OCI-LY1 (cell line): ENCODE results near the gene POLR3GL.

ENCODE experiments used
- H2AFZ ChIP-seq: fragments of 200-600 bp; sonication (generic), shearing (Covaris generic); 2 replicates; pipeline ENCODE4 v1.6.0; 2014; ENCODE audit warnings: antibody characterized with exemption, mild to moderate bottlenecking, low read length
- H3F3A ChIP-seq: fragments of 200-600 bp; sonication (generic), shearing (Covaris generic); 2 replicates; pipeline ENCODE4 v1.6.0; 2014; ENCODE audit warnings: mild to moderate bottlenecking, antibody characterized with exemption, low read length, moderate library complexity; ENCODE audit not compliant: insufficient read depth
- H3K27ac ChIP-seq: fragments of 200-600 bp; sonication (generic); 2 replicates; pipeline ENCODE4 v1.5.1; 2014; ENCODE audit warnings: low read length, mixed run types, mild to moderate bottlenecking, low read depth; ENCODE audit not compliant: poor library complexity, severe bottlenecking
- H3K27me3 ChIP-seq: fragments of 200-600 bp; sonication (generic); 2 replicates; pipeline ENCODE4 v1.6.0; 2014; ENCODE audit warnings: antibody characterized with exemption, mild to moderate bottlenecking, low read length, moderate library complexity; ENCODE audit not compliant: insufficient read depth
- H3K36me3 ChIP-seq: fragments of 200-600 bp; sonication (generic); 2 replicates; pipeline ENCODE4 v1.6.1; 2014; ENCODE audit warnings: mild to moderate bottlenecking, antibody characterized with exemption, low read length, moderate library complexity, mixed read lengths; ENCODE audit not compliant: insufficient read depth
- H3K4me1 ChIP-seq: fragments of 200-600 bp; sonication (generic); 2 replicates; pipeline ENCODE4 v1.5.1; 2014; ENCODE audit warnings: mild to moderate bottlenecking, low read length, moderate library complexity; ENCODE audit not compliant: insufficient read depth, severe bottlenecking
- H3K4me2 ChIP-seq: fragments of 200-600 bp; sonication (generic), shearing (Covaris generic); 2 replicates; pipeline ENCODE4 v1.6.1; 2014; ENCODE audit warnings: low read length
- H3K4me3 ChIP-seq: fragments of 200-600 bp; sonication (generic); 2 replicates; pipeline ENCODE4 v1.5.1; 2014; ENCODE audit warnings: low read length, low read depth, mild to moderate bottlenecking, mixed read lengths; ENCODE audit not compliant: poor library complexity, severe bottlenecking
- H3K79me2 ChIP-seq: fragments of 200-600 bp; shearing (Covaris generic); 2 replicates; pipeline ENCODE4 v1.6.1; 2016; ENCODE audit warnings: mixed run types, low read length, mixed read lengths; ENCODE audit not compliant: insufficient read depth
- H3K9ac ChIP-seq: fragments of 200-600 bp; sonication (generic), shearing (Covaris generic); 2 replicates; pipeline ENCODE4 v1.6.1; 2014; ENCODE audit warnings: mild to moderate bottlenecking, low read length, mixed read lengths
- H3K9me2 ChIP-seq: fragments of 200-600 bp; sonication (generic), shearing (Covaris generic); 2 replicates; pipeline ENCODE4 v1.6.1; 2014; ENCODE audit warnings: low read depth, mild to moderate bottlenecking, low read length, mixed read lengths
- H3K9me3 ChIP-seq: fragments of 200-600 bp; shearing (Covaris generic); 2 replicates; pipeline ENCODE4 v1.6.1; 2014; ENCODE audit warnings: low read length, mixed read lengths
- H4K20me1 ChIP-seq: fragments of 200-600 bp; sonication (generic), shearing (Covaris generic); 2 replicates; pipeline ENCODE4 v1.6.0; 2016; ENCODE audit warnings: mild to moderate bottlenecking, low read length; ENCODE audit not compliant: insufficient read depth
- CTCF ChIP-seq: fragments of 200-600 bp; sonication (generic), shearing (Covaris generic); IDR thresholded peaks from 2 replicates; pipeline ENCODE4 v1.5.1; 2017; ENCODE audit warnings: mild to moderate bottlenecking, antibody characterized with exemption, low read length, moderate library complexity, mixed read lengths
- EZH2 ChIP-seq: fragments of 200-600 bp; sonication (generic), shearing (Covaris generic); IDR thresholded peaks from 2 replicates; pipeline ENCODE4 v1.8.0; 2017; ENCODE audit warnings: borderline replicate concordance, mixed run types, mild to moderate bottlenecking, antibody characterized with exemption, low read length, moderate library complexity, mixed read lengths

POLR3GL gene

GRCh38 chr1:145964328-145965118 lies at the start of gene POLR3GL, which contains the start of gene ANKRD34A:
TSS of gene POLR3GL (plus strand) at chr1:145964690. CDS start at chr1:145974866, 10,176 bp downstream.
TSS of gene ANKRD34A (minus strand) at chr1:145964575. CDS start at chr1:145961759, 2,816 bp downstream.
- Histone ChIP-seq H3K27me3 (no peaks in the 10 kb centered on the region), H3K4me2 (peak within 1 kb of the TSS; percentile 75), H3K36me3 (peaks cover 7% of the 10 kb centered on the region), H3K4me1 (peaks cover 47% of the 10 kb centered on the region), H3F3A (no peaks in the 10 kb centered on the region), H3K9me3 (peaks cover 6% of the 10 kb centered on the region; the same call in 1 of the 2 replicates), H2AFZ (no peak within 1 kb of the TSS), H3K79me2 (no peaks in the 10 kb centered on the region; the same call in 1 of the 2 replicates), H3K4me3 (peak within 1 kb of the TSS; percentile 71), H4K20me1 (no peaks in the 10 kb centered on the region), H3K27ac (peak within 1 kb of the TSS; percentile 80), H3K9me2 (no peaks in the 10 kb centered on the region), H3K9ac (peak within 1 kb of the TSS; percentile 78)
- no peak for TF ChIP-seq CTCF
- no peak for TF ChIP-seq EZH2

DNA sequence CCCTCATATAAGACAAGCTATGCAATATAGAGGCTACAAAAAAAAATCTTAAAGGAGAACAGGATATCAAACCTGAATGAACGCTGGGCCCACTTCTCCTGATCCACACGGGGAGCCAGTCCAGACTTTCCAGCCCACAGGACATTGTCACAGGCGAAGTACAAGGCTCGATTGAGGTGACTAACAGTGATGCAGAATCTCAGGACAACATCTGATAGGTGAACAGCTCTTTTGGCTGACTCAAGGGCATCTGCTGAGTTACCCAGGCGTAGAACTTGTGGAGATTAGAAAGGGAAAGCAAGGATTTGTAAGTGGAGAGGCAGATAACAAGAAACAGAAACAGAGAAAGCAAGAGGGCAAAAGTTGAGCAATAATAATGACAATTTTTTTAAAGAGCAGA lies 47.7 kb upstream of the POLR3GL start:
- Histone ChIP-seq H3K27ac (no peak overlapping the region), H2AFZ (no peak overlapping the region), H3K36me3 (peaks cover 22% of the 10 kb centered on the region), H3K4me2 (no peak overlapping the region), H3K9me3 (no peaks in the 10 kb centered on the region), H3K27me3 (no peaks in the 10 kb centered on the region), H3K9me2 (no peaks in the 10 kb centered on the region), H3K4me3 (no peak overlapping the region), H3K79me2 (no peaks in the 10 kb centered on the region), H3K9ac (no peak overlapping the region), H4K20me1 (no peaks in the 10 kb centered on the region), H3F3A (peaks cover 5% of the 10 kb centered on the region; the same call in 1 of the 2 replicates), H3K4me1 (peaks cover 22% of the 10 kb centered on the region)
- TF ChIP-seq EZH2 (no peak), CTCF (no peak)

GRCh38 chr1:145917595-145917994 lies 46.9 kb upstream of the POLR3GL start:
- H3K27me3 ChIP-seq: no peaks in the 10 kb centered on the region
- TF ChIP-seq EZH2 (no peak), CTCF (no peak)
- H3K4me2 ChIP-seq: peak overlapping the region; percentile 96
- H3K4me3 ChIP-seq: peak overlapping the region; percentile 93
- H3K27ac ChIP-seq: peak overlapping the region; percentile 61
- peaks cover 22% of the 10 kb centered on the region for H3K4me1 ChIP-seq
- no peaks in the 10 kb centered on the region for H3K9me3 ChIP-seq
- peak overlapping the region; percentile 76 for H3K9ac ChIP-seq
- H2AFZ ChIP-seq: no peak overlapping the region
- H3K79me2 ChIP-seq: no peaks in the 10 kb centered on the region
- H4K20me1 ChIP-seq: no peaks in the 10 kb centered on the region
- H3K36me3 ChIP-seq: peaks cover 17% of the 10 kb centered on the region
- peaks cover 5% of the 10 kb centered on the region; the same call in 1 of the 2 replicates for H3F3A ChIP-seq
- no peaks in the 10 kb centered on the region for H3K9me2 ChIP-seq
